ENCODE results near the gene LIMK2.

The LIMK2 gene

GRCh38 chr22:31275018-31275417 is 62.9 kb downstream of the LIMK2 start:
- no peaks in the 10 kb centered on the region for H3K9me2 ChIP-seq (replicated peaks; ENCODE audit: insufficient read depth, low read length)
- DNase-seq = no peak
- no peak overlapping the region for H2AFZ ChIP-seq (ENCODE audit: low read length)
- TF ChIP-seq CTCF (IDR thresholded peaks at IDR 0.05; ENCODE audit: low read length) (no peak), EZH2phosphoT487 (IDR thresholded peaks at IDR 0.05; ENCODE audit: low read length) (no peak), EZH2 (optimal IDR thresholded peaks at IDR 0.05; ENCODE audit: low read depth, low read length) (no peak)
- H4K20me1 ChIP-seq (ENCODE audit: insufficient read depth, low read length) = no peaks in the 10 kb centered on the region
- no peaks in the 10 kb centered on the region for H3K79me2 ChIP-seq (ENCODE audit: low read length)
- no peaks in the 10 kb centered on the region for H3K4me1 ChIP-seq (ENCODE audit: low read length)
- no peaks in the 10 kb centered on the region for H3K27me3 ChIP-seq (replicated peaks; ENCODE audit: insufficient read depth, low read length)
- peaks cover 4% of the 10 kb centered on the region; the same call in 1 of the 2 replicates for H3K36me3 ChIP-seq (replicated peaks; ENCODE audit: insufficient read depth, low read length)
- H3K9ac ChIP-seq (ENCODE audit: low read length) = no peak overlapping the region
- no peak overlapping the region for H3K4me3 ChIP-seq (ENCODE audit: low read length)
- H3K4me2 ChIP-seq (ENCODE audit: low read depth, low read length) = no peak overlapping the region
- no peaks in the 10 kb centered on the region for H3F3A ChIP-seq (ENCODE audit: insufficient read depth, low read length)
- H3K9me3 ChIP-seq (replicated peaks; ENCODE audit: insufficient read depth, low read length) = no peaks in the 10 kb centered on the region
- no peak overlapping the region for H3K27ac ChIP-seq (ENCODE audit: low read length)

- DNase-seq = no peak
- Histone ChIP-seq H3K4me1 (ENCODE audit: low read length) (no peaks in the 10 kb centered on the region), H3K9me2 (replicated peaks; ENCODE audit: insufficient read depth, low read length) (no peaks in the 10 kb centered on the region), H3K36me3 (replicated peaks; ENCODE audit: insufficient read depth, low read length) (peaks cover 4% of the 10 kb centered on the region; the same call in 1 of the 2 replicates), H3K27me3 (replicated peaks; ENCODE audit: insufficient read depth, low read length) (no peaks in the 10 kb centered on the region), H4K20me1 (ENCODE audit: insufficient read depth, low read length) (no peaks in the 10 kb centered on the region), H3K79me2 (ENCODE audit: low read length) (no peaks in the 10 kb centered on the region), H3F3A (ENCODE audit: insufficient read depth, low read length) (no peaks in the 10 kb centered on the region), H3K4me2 (ENCODE audit: low read depth, low read length) (no peak overlapping the region), H3K27ac (ENCODE audit: low read length) (no peak overlapping the region), H2AFZ (ENCODE audit: low read length) (no peak overlapping the region), H3K4me3 (ENCODE audit: low read length) (no peak overlapping the region), H3K9me3 (replicated peaks; ENCODE audit: insufficient read depth, low read length) (no peaks in the 10 kb centered on the region), H3K9ac (ENCODE audit: low read length) (no peak overlapping the region)
- no peak for TF ChIP-seq EZH2phosphoT487 (IDR thresholded peaks at IDR 0.05; ENCODE audit: low read length)
- TF ChIP-seq CTCF (IDR thresholded peaks at IDR 0.05; ENCODE audit: low read length) = no peak
- TF ChIP-seq EZH2 (optimal IDR thresholded peaks at IDR 0.05; ENCODE audit: low read depth, low read length) = no peak
Measured at GRCh38 chr22:31275576-31275975, 63.5 kb downstream of the LIMK2 start.

- Histone ChIP-seq H4K20me1 (ENCODE audit: insufficient read depth, low read length) (no peaks in the 10 kb centered on the region), H3K4me3 (ENCODE audit: low read length) (no peak overlapping the region), H3K27ac (ENCODE audit: low read length) (no peak overlapping the region), H3K36me3 (replicated peaks; ENCODE audit: insufficient read depth, low read length) (peaks cover 4% of the 10 kb centered on the region; the same call in 1 of the 2 replicates), H3F3A (ENCODE audit: insufficient read depth, low read length) (no peaks in the 10 kb centered on the region), H2AFZ (ENCODE audit: low read length) (no peak overlapping the region), H3K9ac (ENCODE audit: low read length) (no peak overlapping the region), H3K9me3 (replicated peaks; ENCODE audit: insufficient read depth, low read length) (no peaks in the 10 kb centered on the region), H3K4me2 (ENCODE audit: low read depth, low read length) (no peak overlapping the region), H3K79me2 (ENCODE audit: low read length) (no peaks in the 10 kb centered on the region), H3K4me1 (ENCODE audit: low read length) (no peaks in the 10 kb centered on the region), H3K9me2 (replicated peaks; ENCODE audit: insufficient read depth, low read length) (no peaks in the 10 kb centered on the region), H3K27me3 (replicated peaks; ENCODE audit: insufficient read depth, low read length) (no peaks in the 10 kb centered on the region)
- TF ChIP-seq CTCF (IDR thresholded peaks at IDR 0.05; ENCODE audit: low read length) = no peak
- no peak for TF ChIP-seq EZH2 (optimal IDR thresholded peaks at IDR 0.05; ENCODE audit: low read depth, low read length)
- TF ChIP-seq EZH2phosphoT487 (IDR thresholded peaks at IDR 0.05; ENCODE audit: low read length) = no peak
- DNase-seq = no peak
Measured at GRCh38 chr22:31276426-31277167, 64.5 kb downstream of the LIMK2 start.
